Subcutaneous adipose tissue (tissue), 4 donors: ENCODE results near the gene RAET1E. TPM values are rescaled to one million over a fixed set of nuclear protein-coding genes. Genes with fewer than 3 reads are reported as not detected.

ENCODE experiments used
- CTCF ChIP-seq: fragments of 450-650 bp; IDR thresholded peaks from one replicate; pipeline ENCODE4 v1.5.1; 2016; ENCODE audit warnings: low read depth, mild to moderate bottlenecking, control low read depth, antibody characterized with exemption, moderate library complexity
- total RNA-seq, 4 donors: library from RNA; depleted of rRNA; stranded (reverse); fragments of >200 nt; gene quantifications; one replicate each; pipeline ENCODE4 v1.1.0, GENCODE V29; 2016

The RAET1E gene
- total RNA-seq, 4 donors from 2014 or later: 0.94 TPM; not detected in 3

GRCh38 chr6:149931501-149931900, 33.6 kb upstream of the RAET1E start:
- TF ChIP-seq CTCF: no peak

GRCh38 chr6:149929422-149929821, 31.5 kb upstream of the RAET1E start:
- TF ChIP-seq CTCF: no peak

- no peak for TF ChIP-seq CTCF
Measured at GRCh38 chr6:149925974-149926777, 28.3 kb upstream of the RAET1E start.

GRCh38 chr6:149925253-149925973, 27.5 kb upstream of the RAET1E start:
- TF ChIP-seq CTCF: no peak

- TF ChIP-seq CTCF: no peak
Measured at GRCh38 chr6:149924933-149925252, 27.0 kb upstream of the RAET1E start.

GRCh38 chr6:149924206-149924932, 26.5 kb upstream of the RAET1E start:
- no peak for TF ChIP-seq CTCF

GRCh38 chr6:149923327-149923986, 25.5 kb upstream of the RAET1E start:
- TF ChIP-seq CTCF: no peak
